BJ (cell line): ENCODE measurements around the gene ZNF625. TPM values are rescaled to one million over a fixed set of nuclear protein-coding genes. Genes with fewer than 3 reads are reported as not detected.

ENCODE experiments used
- CTCF ChIA-PET: fragments of 350-600 bp; formaldehyde crosslinking; extraction: SDS; loops from one replicate; lab custom pipeline; 2021; ENCODE audit warnings: antibody characterized with exemption, inconsistent platforms; lab: Yijun Ruan, JAX
- POLR2A ChIA-PET: fragments of 300-600 bp; sonication (Branson Sonifier 250); formaldehyde crosslinking; extraction: SDS; loops from one replicate; lab custom pipeline; 2021; ENCODE audit warnings: antibody characterized with exemption; lab: Charles Lee
- DNase-seq: peaks from one replicate; pipeline ENCODE4 v3.0.0-alpha.2; 2011; ENCODE audit warnings: low read depth
- H3K27me3 ChIP-seq: 2 replicates; pipeline ENCODE4 v1.6.0; 2011; ENCODE audit warnings: low read length; ENCODE audit not compliant: control insufficient read depth, insufficient read depth
- H3K36me3 ChIP-seq: 2 replicates; pipeline ENCODE4 v1.5.1; 2011; ENCODE audit warnings: low read length; ENCODE audit not compliant: control insufficient read depth, insufficient read depth
- H3K4me3 ChIP-seq: 2 replicates; pipeline ENCODE4 v1.5.1; 2011; ENCODE audit warnings: low read depth, mild to moderate bottlenecking, control low read depth, low read length
- polyA plus RNA-seq: library from polyadenylated mRNA; depleted of rRNA; stranded (reverse); fragments of >200 nt; gene quantifications from 2 replicates; pipeline ENCODE4 v1.2.3, GENCODE V29; 2011
- TF ChIP-seq, protein P1 (sequence below): IDR thresholded peaks from 2 replicates; pipeline ENCODE4 v1.5.1; 2011; ENCODE audit warnings: low read depth, mild to moderate bottlenecking, control low read depth, inconsistent platforms, low read length, moderate library complexity; ENCODE audit not compliant: insufficient read depth

The ZNF625 gene
- polyA plus RNA-seq, 1 experiment = 1.5 TPM

DNA sequence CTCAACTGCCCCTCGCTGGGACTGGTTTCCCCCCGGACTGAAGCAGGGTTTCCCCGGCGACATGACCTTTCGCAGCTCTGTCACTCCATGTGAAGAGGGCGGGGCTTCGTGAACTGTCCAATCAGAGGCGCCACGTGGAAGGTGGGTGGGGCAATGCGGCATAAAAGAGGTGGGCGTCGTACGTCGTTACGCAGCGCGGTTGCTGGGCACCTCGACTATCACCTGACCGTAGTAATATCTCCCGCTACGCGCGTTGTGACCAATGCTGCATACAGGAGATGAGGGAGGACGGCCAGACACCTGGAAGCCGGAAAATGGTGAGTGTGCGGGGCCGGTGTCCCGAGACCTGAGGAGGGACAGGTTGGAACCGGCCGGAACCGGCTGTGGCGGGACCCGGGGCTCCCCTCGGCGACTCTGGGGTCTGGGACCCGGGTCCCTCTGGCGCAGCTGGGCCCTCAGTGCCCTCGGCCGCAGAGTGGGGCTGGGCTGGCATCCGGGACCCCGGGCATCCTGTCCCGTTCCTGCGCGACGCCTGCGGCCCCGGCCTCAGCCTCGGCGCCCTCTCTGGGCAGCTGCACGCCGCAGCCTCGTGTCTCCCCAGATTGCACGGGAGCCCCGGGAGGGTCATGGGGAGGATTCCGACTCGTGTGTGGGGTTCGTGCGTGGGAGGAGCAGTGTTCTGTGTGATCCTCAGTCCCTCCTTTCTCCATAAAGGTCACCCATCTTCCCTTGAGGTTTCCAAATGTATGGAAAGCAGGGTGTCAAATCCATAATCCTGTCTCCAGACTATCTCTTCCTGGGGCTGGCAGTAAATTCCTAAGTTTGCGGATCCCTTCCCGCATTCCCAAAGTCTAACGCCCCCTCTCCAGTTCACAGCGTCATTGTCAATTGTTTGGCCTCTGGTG is 38.5 kb upstream of the ZNF625 start:
- no peak for DNase-seq
- TF ChIP-seq, protein P1, sequence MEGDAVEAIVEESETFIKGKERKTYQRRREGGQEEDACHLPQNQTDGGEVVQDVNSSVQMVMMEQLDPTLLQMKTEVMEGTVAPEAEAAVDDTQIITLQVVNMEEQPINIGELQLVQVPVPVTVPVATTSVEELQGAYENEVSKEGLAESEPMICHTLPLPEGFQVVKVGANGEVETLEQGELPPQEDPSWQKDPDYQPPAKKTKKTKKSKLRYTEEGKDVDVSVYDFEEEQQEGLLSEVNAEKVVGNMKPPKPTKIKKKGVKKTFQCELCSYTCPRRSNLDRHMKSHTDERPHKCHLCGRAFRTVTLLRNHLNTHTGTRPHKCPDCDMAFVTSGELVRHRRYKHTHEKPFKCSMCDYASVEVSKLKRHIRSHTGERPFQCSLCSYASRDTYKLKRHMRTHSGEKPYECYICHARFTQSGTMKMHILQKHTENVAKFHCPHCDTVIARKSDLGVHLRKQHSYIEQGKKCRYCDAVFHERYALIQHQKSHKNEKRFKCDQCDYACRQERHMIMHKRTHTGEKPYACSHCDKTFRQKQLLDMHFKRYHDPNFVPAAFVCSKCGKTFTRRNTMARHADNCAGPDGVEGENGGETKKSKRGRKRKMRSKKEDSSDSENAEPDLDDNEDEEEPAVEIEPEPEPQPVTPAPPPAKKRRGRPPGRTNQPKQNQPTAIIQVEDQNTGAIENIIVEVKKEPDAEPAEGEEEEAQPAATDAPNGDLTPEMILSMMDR = no peak
- Histone ChIP-seq H3K27me3 (no peaks in the 10 kb centered on the region), H3K36me3 (peaks cover 2% of the 10 kb centered on the region; the same call in 1 of the 2 replicates), H3K4me3 (peak overlapping the region; percentile 24)
- ChIA-PET CTCF (no interaction called here), POLR2A (no interaction called here)

DNA sequence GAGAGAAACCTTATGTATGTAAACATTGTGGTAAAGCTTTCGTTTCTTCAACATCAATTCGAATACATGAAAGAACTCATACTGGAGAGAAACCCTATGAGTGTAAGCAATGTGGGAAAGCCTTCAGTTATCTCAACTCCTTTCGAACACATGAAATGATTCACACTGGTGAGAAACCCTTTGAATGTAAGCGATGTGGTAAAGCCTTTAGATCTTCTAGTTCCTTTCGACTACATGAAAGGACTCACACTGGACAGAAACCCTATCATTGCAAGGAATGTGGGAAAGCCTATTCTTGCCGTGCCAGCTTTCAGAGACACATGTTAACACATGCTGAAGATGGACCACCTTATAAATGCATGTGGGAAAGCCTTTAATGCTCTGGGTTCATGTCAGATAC is 31.1 kb upstream of the ZNF625 start:
- TF ChIP-seq, protein P1 = no peak
- CTCF ChIA-PET = no interaction called here
- H3K36me3 ChIP-seq = peaks cover 9% of the 10 kb centered on the region

DNA sequence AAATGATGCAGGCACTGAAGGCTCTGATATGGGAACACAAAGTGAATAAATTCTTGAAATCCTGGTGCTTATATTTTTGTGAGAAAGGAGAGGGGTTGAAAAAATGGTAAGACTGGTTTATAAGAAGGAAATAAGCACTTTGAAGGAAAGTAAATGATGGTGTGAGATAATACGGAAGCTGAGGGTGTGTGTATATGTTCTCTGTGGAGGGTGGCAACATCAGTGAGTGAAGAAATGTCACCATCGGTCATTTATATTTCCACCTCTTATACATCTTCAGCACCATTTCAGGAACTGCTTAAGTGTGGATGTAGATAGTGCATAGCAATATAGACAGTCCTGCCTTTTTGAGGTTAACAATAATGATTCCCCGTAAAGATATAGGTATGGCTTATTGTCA is 23.8 kb upstream of the ZNF625 start:
- CTCF ChIA-PET = no interaction called here
- DNase-seq = no peak
- POLR2A ChIA-PET = no interaction called here
- no peaks in the 10 kb centered on the region for H3K27me3 ChIP-seq
- TF ChIP-seq, protein P1 = no peak
- no peaks in the 10 kb centered on the region for H3K36me3 ChIP-seq
- H3K4me3 ChIP-seq = no peak overlapping the region

More for the DNA sequence above, 31.1 kb upstream of the ZNF625 start:
- DNase-seq = no peak
- H3K27me3 ChIP-seq = no peaks in the 10 kb centered on the region
- no peak overlapping the region for H3K4me3 ChIP-seq
- POLR2A ChIA-PET = no interaction called here

DNA sequence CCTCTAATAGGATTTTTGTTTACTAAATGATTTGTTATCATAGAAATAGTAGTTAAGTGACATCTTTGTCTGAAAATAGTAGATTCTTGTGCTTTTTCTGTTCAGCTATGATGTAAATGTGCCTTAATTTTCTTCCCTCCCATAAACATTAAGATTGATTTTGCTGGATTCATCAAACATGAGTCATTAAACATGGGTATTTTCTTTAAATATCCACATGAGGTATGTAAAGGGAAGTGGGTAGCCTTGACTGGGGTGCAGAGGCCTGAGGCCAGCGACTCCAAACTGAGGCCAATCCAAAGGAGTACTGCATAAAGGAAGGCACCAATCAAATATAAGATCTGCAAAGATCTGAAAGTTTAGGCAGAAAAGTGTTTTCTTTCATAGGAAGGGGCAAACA is 10.1 kb upstream of the ZNF625 start:
- no peak overlapping the region for H3K4me3 ChIP-seq
- ChIA-PET CTCF (no interaction called here), POLR2A (interaction anchor here (0.7 kb wide), 1 partner anchor 131 kb away, joined by 19 read pairs; the partner anchor contains the start of gene ZNF433)
- H3K27me3 ChIP-seq = no peaks in the 10 kb centered on the region
- no peak for DNase-seq
- TF ChIP-seq, protein P1 = no peak
- H3K36me3 ChIP-seq = peaks cover 6% of the 10 kb centered on the region

DNA sequence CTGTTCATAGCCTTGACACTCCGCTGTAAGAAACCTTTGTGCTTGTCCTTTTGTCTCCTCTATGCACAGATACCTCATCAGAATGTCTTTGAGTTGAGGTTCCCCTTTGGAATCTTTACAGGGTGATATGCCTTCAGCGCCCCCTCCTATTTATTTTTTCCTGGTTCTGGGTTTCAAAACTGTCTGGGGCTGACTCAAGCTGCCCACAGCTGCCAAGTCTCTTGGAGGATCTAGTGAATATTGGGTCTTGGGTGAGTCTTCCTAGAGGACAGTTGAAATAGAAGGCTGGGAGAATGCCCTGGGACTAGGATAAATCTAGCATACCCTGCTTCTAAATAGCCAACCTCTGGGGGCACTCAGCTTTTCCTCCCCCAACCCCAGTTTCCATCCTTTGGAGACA is 7.3 kb upstream of the ZNF625 start:
- DNase-seq = no peak
- TF ChIP-seq, protein P1 = no peak
- peak overlapping the region; percentile 79 for H3K4me3 ChIP-seq
- POLR2A ChIA-PET = no interaction called here
- H3K27me3 ChIP-seq = no peaks in the 10 kb centered on the region
- peaks cover 2% of the 10 kb centered on the region for H3K36me3 ChIP-seq
- CTCF ChIA-PET = interaction anchor here (0.7 to 1.9 kb wide), 2 partner anchors 73 to 240 kb away, joined by 3 to 4 read pairs; no protein-coding TSS in a partner anchor
